Neuronal stem cell (in vitro differentiated cells): ENCODE measurements around the gene FADS3.
A peak's percentile ranks its signal among the peaks of the same experiment; 100 is the strongest.

Experiments used
- DNase-seq: peaks from one replicate; pipeline ENCODE4 v3.0.0-alpha.2; 2013; ENCODE audit warnings: low spot score
- H2AFZ ChIP-seq: one replicate; pipeline ENCODE4 v1.6.1; 2013; ENCODE audit warnings: mild to moderate bottlenecking, low read length, inconsistent platforms
- H2AK5ac ChIP-seq: 2 replicates; pipeline ENCODE4 v1.6.1; 2013; ENCODE audit warnings: low read depth, mild to moderate bottlenecking, inconsistent platforms, low read length, moderate library complexity, mixed read lengths
- H2BK120ac ChIP-seq: 2 replicates; pipeline ENCODE4 v1.6.1; 2013; ENCODE audit warnings: low read depth, mild to moderate bottlenecking, inconsistent platforms, low read length, moderate library complexity, mixed read lengths
- H2BK12ac ChIP-seq: one replicate; pipeline ENCODE4 v1.6.1; 2013; ENCODE audit warnings: low read length, inconsistent platforms
- H2BK15ac ChIP-seq: 2 replicates; pipeline ENCODE4 v1.6.1; 2013; ENCODE audit warnings: mild to moderate bottlenecking, low read length, inconsistent platforms, mixed read lengths
- H2BK5ac ChIP-seq: one replicate; pipeline ENCODE4 v1.6.1; 2013; ENCODE audit warnings: inconsistent platforms, mild to moderate bottlenecking, low read length, moderate library complexity
- H3K14ac ChIP-seq: one replicate; pipeline ENCODE4 v1.6.1; 2013; ENCODE audit warnings: low read length, inconsistent platforms
- H3K18ac ChIP-seq: 2 replicates; pipeline ENCODE4 v1.6.1; 2013; ENCODE audit warnings: low read length, inconsistent platforms
- H3K23ac ChIP-seq: 2 replicates; pipeline ENCODE4 v1.6.1; 2013; ENCODE audit warnings: low read depth, mild to moderate bottlenecking, mixed read lengths, low read length, inconsistent platforms; ENCODE audit not compliant: poor library complexity
- H3K27ac ChIP-seq: replicated peaks from 3 replicates; pipeline ENCODE4 v1.5.1; 2013; ENCODE audit warnings: low read length, inconsistent platforms
- H3K27me3 ChIP-seq, 3 experiments: 2 replicates each; pipeline ENCODE4 v1.6.1; 2013; ENCODE audit warnings: low read length in 3 of 3, mild to moderate bottlenecking in 2 of 3, inconsistent platforms in 1 of 3, low read depth in 1 of 3, mixed read lengths in 1 of 3, moderate library complexity in 1 of 3; ENCODE audit not compliant: control insufficient read depth in 3 of 3, insufficient read depth in 3 of 3
- H3K36me3 ChIP-seq, 2 donors: replicated peaks in 1 of 2; 2 replicates each; pipeline ENCODE4 v1.6.1; 2013; ENCODE audit warnings: low read length in 2 of 2; ENCODE audit not compliant: control insufficient read depth in 2 of 2, insufficient read depth in 2 of 2
- H3K4ac ChIP-seq: 2 replicates; pipeline ENCODE4 v1.6.1; 2013; ENCODE audit warnings: inconsistent platforms, mild to moderate bottlenecking, low read length, moderate library complexity
- H3K4me1 ChIP-seq, 2 donors: 1 replicate in 1 of 2; 2 replicates in 1 of 2; pipeline ENCODE4 v1.6.1; 2013; ENCODE audit warnings: low read length in 2 of 2, low read depth in 1 of 2; ENCODE audit not compliant: control insufficient read depth in 2 of 2, insufficient read depth in 1 of 2
- H3K4me2 ChIP-seq: one replicate; pipeline ENCODE4 v1.6.1; 2013; ENCODE audit warnings: mild to moderate bottlenecking, low read length, inconsistent platforms; ENCODE audit not compliant: insufficient read depth, poor library complexity, severe bottlenecking
- H3K4me3 ChIP-seq, 2 donors: 2 replicates each; pipeline ENCODE4 v1.5.1; 2013; ENCODE audit warnings: low read length in 2 of 2, mild to moderate bottlenecking in 2 of 2, inconsistent platforms in 1 of 2, moderate library complexity in 1 of 2
- H3K79me1 ChIP-seq: one replicate; pipeline ENCODE4 v1.6.1; 2013; ENCODE audit warnings: low read depth, mild to moderate bottlenecking, inconsistent platforms, low read length, moderate library complexity
- H3K9ac ChIP-seq: one replicate; pipeline ENCODE4 v1.6.1; 2013; ENCODE audit warnings: mild to moderate bottlenecking, low read depth, low read length, inconsistent platforms; ENCODE audit not compliant: poor library complexity
- H3K9me3 ChIP-seq, 2 donors: replicated peaks in 1 of 2; 2 replicates each; pipeline versions ENCODE3 to v1.6.1; 2013; ENCODE audit warnings: low read length in 2 of 2, mild to moderate bottlenecking in 2 of 2, inconsistent platforms in 1 of 2, low read depth in 1 of 2, mixed read lengths in 1 of 2, moderate library complexity in 1 of 2; ENCODE audit not compliant: control insufficient read depth in 2 of 2, insufficient read depth in 1 of 2
- H4K8ac ChIP-seq: one replicate; pipeline ENCODE4 v1.6.1; 2013; ENCODE audit warnings: low read depth, mild to moderate bottlenecking, inconsistent platforms, low read length, moderate library complexity
- H4K91ac ChIP-seq: one replicate; pipeline ENCODE4 v1.6.1; 2013; ENCODE audit warnings: low read length, low read depth, mild to moderate bottlenecking, inconsistent platforms; ENCODE audit not compliant: poor library complexity
- WGBS, 2 donors: extraction: QIAGEN DNeasy Blood & Tissue Kit; methylation state at CpG; one replicate each; pipeline ENCODE4 v1.1.7; 2013; ENCODE audit warnings: missing lambda C conversion rate in 2 of 2, mixed read lengths in 1 of 2; ENCODE audit not compliant: insufficient read length in 2 of 2, insufficient replicate concordance in 1 of 2; ENCODE audit errors: extremely low coverage in 2 of 2; 5-methylcytosine and 5-hydroxymethylcytosine counted together

The FADS3 gene

GRCh38 chr11:61913699-61914395 lies 22.5 kb upstream of the FADS3 start:
- no peak overlapping the region for H3K14ac ChIP-seq
- H3K36me3 ChIP-seq, result no peaks in the 10 kb centered on the region
- no peak overlapping the region for H3K9ac ChIP-seq
- H2BK15ac ChIP-seq, result no peak overlapping the region
- H2AK5ac ChIP-seq, result no peak overlapping the region
- H2BK12ac ChIP-seq, result no peak overlapping the region
- H3K27ac ChIP-seq, result no peak overlapping the region
- no CpG with 5 or more reads among the region's 8 CpGs for WGBS, 2 donors
- H3K4me1 ChIP-seq, result peaks cover 5 to 6% of the 10 kb centered on the region in 2 donors
- H2BK120ac ChIP-seq, result no peak overlapping the region
- H3K4me3 ChIP-seq, result no peak overlapping the region
- H3K23ac ChIP-seq, result no peak overlapping the region
- H3K27me3 ChIP-seq, result peaks cover 4 to 59% (median 24%) of the 10 kb centered on the region in 3 experiments
- no peak overlapping the region for H3K18ac ChIP-seq
- H4K8ac ChIP-seq, result no peak overlapping the region
- H3K4me2 ChIP-seq, result no peak overlapping the region
- H3K4ac ChIP-seq, result no peak overlapping the region
- no peaks in the 10 kb centered on the region for H3K9me3 ChIP-seq
- H3K79me1 ChIP-seq, result peaks cover 1% of the 10 kb centered on the region
- DNase-seq, result no peak
- H2BK5ac ChIP-seq, result no peak overlapping the region
- no peak overlapping the region for H4K91ac ChIP-seq
- no peak overlapping the region for H2AFZ ChIP-seq

GRCh38 chr11:61912991-61913698 lies 21.8 kb upstream of the FADS3 start:
- Histone ChIP-seq H2BK5ac (no peak overlapping the region), H2BK12ac (peak overlapping the region; percentile 24), H3K4me3 (no peak overlapping the region), H3K4me2 (no peak overlapping the region), H3K14ac (peak overlapping the region; percentile 25), H3K79me1 (peaks cover 1% of the 10 kb centered on the region), H4K8ac (no peak overlapping the region), H3K27me3 (peaks cover 4 to 53% (median 19%) of the 10 kb centered on the region in 3 experiments), H3K27ac (no peak overlapping the region), H3K9ac (peak overlapping the region; percentile 2), H3K9me3 (no peaks in the 10 kb centered on the region), H3K4ac (no peak overlapping the region), H3K4me1 (peaks cover 6 to 7% of the 10 kb centered on the region in 2 donors), H2AK5ac (peak overlapping the region; percentile 71), H3K18ac (peak overlapping the region; percentile 3), H2BK120ac (peak overlapping the region; percentile 38), H2BK15ac (peak overlapping the region; percentile 47), H3K23ac (no peak overlapping the region), H3K36me3 (no peaks in the 10 kb centered on the region), H2AFZ (no peak overlapping the region), H4K91ac (no peak overlapping the region)
- DNase-seq, result no peak
- WGBS, 2 donors, result no CpG with 5 or more reads among the region's 18 CpGs

- H2BK15ac ChIP-seq, result no peak overlapping the region
- H2BK5ac ChIP-seq, result no peak overlapping the region
- H3K27ac ChIP-seq, result no peak overlapping the region
- no peak overlapping the region for H3K18ac ChIP-seq
- H4K91ac ChIP-seq, result no peak overlapping the region
- no peak overlapping the region for H2BK120ac ChIP-seq
- peaks cover 3 to 5% of the 10 kb centered on the region in 2 donors for H3K4me1 ChIP-seq
- no peak overlapping the region for H2AK5ac ChIP-seq
- no peak overlapping the region for H3K4ac ChIP-seq
- no peaks in the 10 kb centered on the region for H3K9me3 ChIP-seq
- no peak overlapping the region for H2AFZ ChIP-seq
- H3K9ac ChIP-seq, result no peak overlapping the region
- H3K14ac ChIP-seq, result no peak overlapping the region
- H3K4me2 ChIP-seq, result no peak overlapping the region
- H3K27me3 ChIP-seq, result peaks cover 4 to 47% (median 13%) of the 10 kb centered on the region in 3 experiments
- peaks cover 1% of the 10 kb centered on the region for H3K79me1 ChIP-seq
- no peak overlapping the region for H2BK12ac ChIP-seq
- no peak overlapping the region for H4K8ac ChIP-seq
- no peak overlapping the region for H3K23ac ChIP-seq
- DNase-seq, result no peak
- H3K36me3 ChIP-seq, result no peaks in the 10 kb centered on the region
- WGBS, 2 donors, result no CpG with 5 or more reads among the region's 6 CpGs
- no peak overlapping the region for H3K4me3 ChIP-seq
Measured at GRCh38 chr11:61912530-61912898, 21.2 kb upstream of the FADS3 start.
